22Rv1 (cell line): ENCODE data around the gene NOSIP.

Source experiments
- H3K27ac ChIP-seq: fragments of 450-650 bp; 2 replicates; pipeline ENCODE4 v1.5.1; 2017
- ZFX ChIP-seq: fragments of 450-650 bp; IDR thresholded peaks from 2 replicates; pipeline ENCODE4 v1.6.1; 2017; ENCODE audit warnings: antibody characterized with exemption, borderline replicate concordance
- TF ChIP-seq, protein P1 (sequence below): fragments of 450-650 bp; IDR thresholded peaks from 2 replicates; pipeline ENCODE4 v1.5.1; 2017; ENCODE audit warnings: mild to moderate bottlenecking

NOSIP gene

DNA sequence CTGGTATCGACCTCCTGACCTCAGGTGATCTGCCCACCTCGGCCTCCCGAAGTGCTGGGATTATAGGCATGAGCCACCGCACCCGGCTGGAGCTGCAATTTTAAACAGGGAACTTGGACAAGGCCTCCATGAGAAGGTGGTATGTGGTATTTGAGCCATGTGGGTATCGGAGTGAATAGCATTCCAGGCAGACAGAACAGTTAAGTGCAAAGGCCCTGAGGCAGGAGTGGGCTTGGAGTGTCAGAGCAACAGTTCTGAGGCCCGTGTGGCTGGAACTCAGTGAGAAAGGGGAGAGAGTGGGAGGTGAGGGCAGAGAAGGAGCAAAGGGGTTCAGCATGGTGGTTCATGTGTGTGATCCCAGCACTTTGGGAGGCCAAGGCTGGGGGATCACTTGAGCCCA, 49.6 kb downstream of the NOSIP start:
- TF ChIP-seq, protein P1, sequence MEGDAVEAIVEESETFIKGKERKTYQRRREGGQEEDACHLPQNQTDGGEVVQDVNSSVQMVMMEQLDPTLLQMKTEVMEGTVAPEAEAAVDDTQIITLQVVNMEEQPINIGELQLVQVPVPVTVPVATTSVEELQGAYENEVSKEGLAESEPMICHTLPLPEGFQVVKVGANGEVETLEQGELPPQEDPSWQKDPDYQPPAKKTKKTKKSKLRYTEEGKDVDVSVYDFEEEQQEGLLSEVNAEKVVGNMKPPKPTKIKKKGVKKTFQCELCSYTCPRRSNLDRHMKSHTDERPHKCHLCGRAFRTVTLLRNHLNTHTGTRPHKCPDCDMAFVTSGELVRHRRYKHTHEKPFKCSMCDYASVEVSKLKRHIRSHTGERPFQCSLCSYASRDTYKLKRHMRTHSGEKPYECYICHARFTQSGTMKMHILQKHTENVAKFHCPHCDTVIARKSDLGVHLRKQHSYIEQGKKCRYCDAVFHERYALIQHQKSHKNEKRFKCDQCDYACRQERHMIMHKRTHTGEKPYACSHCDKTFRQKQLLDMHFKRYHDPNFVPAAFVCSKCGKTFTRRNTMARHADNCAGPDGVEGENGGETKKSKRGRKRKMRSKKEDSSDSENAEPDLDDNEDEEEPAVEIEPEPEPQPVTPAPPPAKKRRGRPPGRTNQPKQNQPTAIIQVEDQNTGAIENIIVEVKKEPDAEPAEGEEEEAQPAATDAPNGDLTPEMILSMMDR: no peak
- TF ChIP-seq ZFX: no peak
- no peak overlapping the region for H3K27ac ChIP-seq

- no peak overlapping the region for H3K27ac ChIP-seq
These were observed 52.1 kb downstream of the NOSIP start for GRCh38 chr19:49528211-49528771.

GRCh38 chr19:49524812-49525455, 55.4 kb downstream of the NOSIP start:
- TF ChIP-seq, protein P1: peak; percentile 16; the same call in 1 of the 2 replicates
- no peak for TF ChIP-seq ZFX
- no peak overlapping the region for H3K27ac ChIP-seq

More at GRCh38 chr19:49528211-49528771, 52.1 kb downstream of the NOSIP start:
- TF ChIP-seq, protein P1: no peak
- no peak for TF ChIP-seq ZFX

DNA sequence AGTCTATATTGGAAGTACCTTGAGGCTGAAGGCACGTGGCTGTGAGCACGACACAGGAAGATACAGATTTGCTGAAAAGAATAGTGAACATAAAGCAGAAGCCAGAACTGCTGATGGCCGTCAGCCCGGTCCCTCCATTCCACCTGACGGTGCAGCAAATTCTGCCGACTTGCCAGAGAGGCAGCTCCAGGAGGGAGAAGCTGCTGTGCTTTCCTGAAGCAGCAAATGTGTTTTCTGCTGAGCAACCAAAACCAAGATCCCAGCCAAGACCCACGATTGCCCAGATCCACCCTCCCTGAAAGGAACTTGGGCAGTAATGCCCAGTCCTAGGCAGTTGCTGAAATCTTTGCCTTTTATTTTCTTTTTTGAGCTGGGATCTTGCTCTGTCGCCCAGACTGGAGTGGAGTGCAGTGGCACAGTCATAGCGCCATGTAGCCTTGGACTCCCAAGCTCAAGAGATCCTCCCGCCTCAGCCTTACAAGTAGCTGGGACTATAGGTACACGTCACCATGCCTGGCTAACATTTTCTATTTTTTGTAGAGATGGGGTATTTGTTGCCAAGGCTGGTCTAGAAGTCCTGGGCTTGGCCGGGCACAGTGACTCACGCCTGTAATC, 59.5 kb downstream of the NOSIP start:
- no peak for TF ChIP-seq ZFX
- TF ChIP-seq, protein P1: no peak
- no peak overlapping the region for H3K27ac ChIP-seq

- TF ChIP-seq, protein P1: no peak
- no peak for TF ChIP-seq ZFX
- no peak overlapping the region for H3K27ac ChIP-seq
These were observed 62.3 kb downstream of the NOSIP start for GRCh38 chr19:49518033-49518432.

DNA sequence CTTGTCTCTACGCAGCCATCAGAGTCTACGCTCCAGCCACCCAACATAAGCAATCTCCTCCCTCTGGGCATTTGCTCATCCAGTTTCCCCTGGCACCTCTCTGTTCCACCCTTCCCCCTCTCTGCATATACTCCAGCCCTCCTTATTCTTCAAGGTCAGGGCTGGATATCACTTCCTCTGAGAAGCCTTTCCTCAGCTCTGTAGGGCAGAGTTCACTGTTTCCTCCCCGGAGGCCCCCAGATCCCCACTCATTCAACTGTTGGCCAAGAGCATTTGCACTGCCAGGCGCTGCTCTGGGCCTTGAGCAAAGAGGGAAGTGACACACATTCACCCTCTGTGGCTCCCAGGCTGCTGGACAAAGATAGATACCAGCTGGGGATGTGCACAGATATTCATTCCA, 64.6 kb downstream of the NOSIP start:
- TF ChIP-seq ZFX: no peak
- TF ChIP-seq, protein P1: no peak
- no peak overlapping the region for H3K27ac ChIP-seq

DNA sequence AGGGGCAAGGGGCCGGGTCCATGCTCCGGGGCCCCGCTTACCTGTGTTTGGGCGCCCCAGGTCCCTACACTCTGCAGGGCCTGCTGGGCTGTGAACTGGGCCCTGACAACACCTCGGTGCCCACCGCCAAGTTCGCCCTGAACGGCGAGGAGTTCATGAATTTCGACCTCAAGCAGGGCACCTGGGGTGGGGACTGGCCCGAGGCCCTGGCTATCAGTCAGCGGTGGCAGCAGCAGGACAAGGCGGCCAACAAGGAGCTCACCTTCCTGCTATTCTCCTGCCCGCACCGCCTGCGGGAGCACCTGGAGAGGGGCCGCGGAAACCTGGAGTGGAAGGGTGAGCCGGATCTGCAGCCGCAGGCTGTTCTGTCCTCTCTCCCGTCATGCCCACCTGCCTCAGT, 66.2 kb downstream of the NOSIP start:
- no peak overlapping the region for H3K27ac ChIP-seq
- TF ChIP-seq ZFX: no peak
- TF ChIP-seq, protein P1: no peak
